Right lobe of liver (tissue), 4 donors: ENCODE measurements around the gene CALML3.

ENCODE experiments used
- CTCF ChIP-seq, 4 donors: fragments of 200-600 bp in 3 of 4; fragments of 450-650 bp in 1 of 4; IDR thresholded peaks; one replicate each; pipeline versions ENCODE4 v1.5.1 to v1.8.0; 2016 to 2022; ENCODE audit warnings: antibody characterized with exemption in 4 of 4, mild to moderate bottlenecking in 2 of 4
- POLR2A ChIP-seq: fragments of 450-650 bp; IDR thresholded peaks from one replicate; pipeline ENCODE4 v1.6.1; 2017; ENCODE audit warnings: antibody characterized with exemption, mild to moderate bottlenecking
- donor health status: DM: no; HTN: no; CAD: no.
- donor health status: DM: no; HTN: no; CAD: no.
- donor health status: DM: no; HTN: yes; CAD: no.

GRCh38 chr10:5537684-5538083 lies 12.9 kb downstream of the CALML3 start:
- no peak for TF ChIP-seq CTCF (IDR thresholded peaks at IDR 0.05)
- TF ChIP-seq POLR2A: no peak
